ENCODE data around the gene ZNF366. TPM values are rescaled to one million over a fixed set of nuclear protein-coding genes. Genes with fewer than 3 reads are reported as not detected.

ZNF366 gene
- total RNA-seq, 1 experiment from 2014 or later = 0.17 TPM

DNA sequence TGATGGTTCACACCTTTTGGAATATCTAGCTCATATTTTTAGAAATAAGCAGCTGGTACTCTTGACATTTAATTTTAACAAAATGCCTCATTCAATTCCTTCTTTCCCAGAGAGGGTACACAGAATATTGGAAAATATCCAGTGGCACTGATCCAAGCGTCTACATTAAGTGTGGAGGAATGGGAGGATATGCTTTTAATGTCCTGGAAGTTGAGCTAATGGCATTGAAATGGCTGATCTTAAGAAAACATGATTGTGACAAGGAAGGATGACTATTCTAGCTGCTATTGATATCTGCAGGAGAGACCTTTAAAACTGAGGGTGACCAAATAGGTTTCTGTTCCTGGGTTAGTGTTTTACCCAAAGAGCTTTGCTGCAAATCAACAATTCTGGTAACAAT lies 30.0 kb downstream of the ZNF366 start:
- Histone ChIP-seq H3K4me3 (no peak overlapping the region), H3F3A (ENCODE audit: insufficient read depth, low read depth) (no peaks in the 10 kb centered on the region), H3K27me3 (ENCODE audit: insufficient read depth, low read depth) (no peaks in the 10 kb centered on the region), H3K4me1 (replicated peaks; ENCODE audit: insufficient read depth) (peaks cover 5% of the 10 kb centered on the region), H3K4me2 (no peak overlapping the region), H3K79me2 (ENCODE audit: low read depth) (no peaks in the 10 kb centered on the region), H3K9me3 (ENCODE audit: insufficient read depth, low read depth) (no peaks in the 10 kb centered on the region), H3K27ac (no peak overlapping the region), H3K36me3 (ENCODE audit: low read depth) (no peaks in the 10 kb centered on the region), H3K9me2 (ENCODE audit: insufficient read depth) (no peaks in the 10 kb centered on the region), H4K20me1 (ENCODE audit: insufficient read depth) (no peaks in the 10 kb centered on the region), H2AFZ (no peak overlapping the region)
- no peak for DNase-seq
- intact Hi-C loops (cut with micrococcal nuclease; ENCODE audit: unreplicated experiment) = no loop called here
- POLR2A ChIA-PET (ENCODE audit: unreplicated experiment) = no interaction called here
- no peak for TF ChIP-seq EZH2 (IDR thresholded peaks at IDR 0.05; ENCODE audit: low read depth)
- TF ChIP-seq, protein P1, sequence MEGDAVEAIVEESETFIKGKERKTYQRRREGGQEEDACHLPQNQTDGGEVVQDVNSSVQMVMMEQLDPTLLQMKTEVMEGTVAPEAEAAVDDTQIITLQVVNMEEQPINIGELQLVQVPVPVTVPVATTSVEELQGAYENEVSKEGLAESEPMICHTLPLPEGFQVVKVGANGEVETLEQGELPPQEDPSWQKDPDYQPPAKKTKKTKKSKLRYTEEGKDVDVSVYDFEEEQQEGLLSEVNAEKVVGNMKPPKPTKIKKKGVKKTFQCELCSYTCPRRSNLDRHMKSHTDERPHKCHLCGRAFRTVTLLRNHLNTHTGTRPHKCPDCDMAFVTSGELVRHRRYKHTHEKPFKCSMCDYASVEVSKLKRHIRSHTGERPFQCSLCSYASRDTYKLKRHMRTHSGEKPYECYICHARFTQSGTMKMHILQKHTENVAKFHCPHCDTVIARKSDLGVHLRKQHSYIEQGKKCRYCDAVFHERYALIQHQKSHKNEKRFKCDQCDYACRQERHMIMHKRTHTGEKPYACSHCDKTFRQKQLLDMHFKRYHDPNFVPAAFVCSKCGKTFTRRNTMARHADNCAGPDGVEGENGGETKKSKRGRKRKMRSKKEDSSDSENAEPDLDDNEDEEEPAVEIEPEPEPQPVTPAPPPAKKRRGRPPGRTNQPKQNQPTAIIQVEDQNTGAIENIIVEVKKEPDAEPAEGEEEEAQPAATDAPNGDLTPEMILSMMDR (conservative IDR thresholded peaks at IDR 0.05) = no peak
- CTCF ChIA-PET = no interaction called here
- BruUV-seq (replicated peaks) = no TSS peak

DNA sequence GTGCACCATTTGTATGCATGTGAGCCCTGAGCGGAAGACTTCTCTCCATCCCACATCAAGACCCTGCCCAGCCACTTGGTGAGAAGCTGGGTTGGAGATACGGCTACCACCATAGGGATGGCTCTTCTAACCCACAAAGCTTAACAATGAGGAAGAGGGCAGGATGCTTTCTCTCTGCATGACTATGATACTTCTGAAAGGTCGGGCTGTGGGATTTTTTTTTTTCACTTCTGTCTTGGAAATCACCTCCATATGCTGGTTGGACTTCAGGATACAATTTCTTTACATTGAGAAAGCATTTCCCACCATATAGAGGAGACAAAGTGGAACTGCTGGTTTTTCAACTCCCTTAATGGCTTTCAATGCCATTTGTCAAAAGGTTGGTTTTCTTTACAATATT lies 30.5 kb downstream of the ZNF366 start:
- no TSS peak for BruUV-seq (replicated peaks)
- Histone ChIP-seq H2AFZ (no peak overlapping the region), H3K9me2 (ENCODE audit: insufficient read depth) (no peaks in the 10 kb centered on the region), H3K4me1 (replicated peaks; ENCODE audit: insufficient read depth) (peaks cover 10% of the 10 kb centered on the region), H3K4me3 (no peak overlapping the region), H3K79me2 (ENCODE audit: low read depth) (no peaks in the 10 kb centered on the region), H3K9me3 (ENCODE audit: insufficient read depth, low read depth) (no peaks in the 10 kb centered on the region), H3K36me3 (ENCODE audit: low read depth) (no peaks in the 10 kb centered on the region), H3F3A (ENCODE audit: insufficient read depth, low read depth) (no peaks in the 10 kb centered on the region), H3K4me2 (no peak overlapping the region), H4K20me1 (ENCODE audit: insufficient read depth) (no peaks in the 10 kb centered on the region), H3K27ac (no peak overlapping the region), H3K27me3 (ENCODE audit: insufficient read depth, low read depth) (no peaks in the 10 kb centered on the region)
- TF ChIP-seq EZH2 (IDR thresholded peaks at IDR 0.05; ENCODE audit: low read depth) = no peak
- TF ChIP-seq, protein P1 (conservative IDR thresholded peaks at IDR 0.05) = no peak
- ChIA-PET CTCF (no interaction called here), POLR2A (ENCODE audit: unreplicated experiment) (no interaction called here)
- DNase-seq = no peak
- intact Hi-C loops (cut with micrococcal nuclease; ENCODE audit: unreplicated experiment) = no loop called here

DNA sequence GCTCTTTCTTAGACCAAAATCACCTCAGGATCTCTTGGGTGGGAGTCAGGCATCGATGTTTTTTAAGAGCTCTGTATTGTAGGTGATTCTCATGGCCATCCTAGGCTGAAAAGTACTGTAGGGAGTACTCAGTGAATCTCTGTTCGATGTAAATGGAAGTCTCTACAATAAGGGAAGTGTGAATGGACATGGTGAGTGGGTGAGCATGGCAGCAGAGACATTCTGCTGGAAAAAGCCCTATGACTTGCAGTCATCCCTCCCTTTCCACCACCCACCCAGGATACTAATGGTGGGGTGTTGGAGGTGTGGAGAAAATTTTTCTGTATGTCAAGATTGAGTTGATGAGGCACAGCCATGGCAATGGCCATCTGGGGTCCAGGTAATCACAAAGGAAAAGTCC lies 30.9 kb downstream of the ZNF366 start:
- H3K79me2 ChIP-seq (ENCODE audit: low read depth) = no peaks in the 10 kb centered on the region
- H3K27ac ChIP-seq = no peak overlapping the region
- no peaks in the 10 kb centered on the region for H4K20me1 ChIP-seq (ENCODE audit: insufficient read depth)
- H3K4me3 ChIP-seq = no peak overlapping the region
- no peaks in the 10 kb centered on the region for H3K9me3 ChIP-seq (ENCODE audit: insufficient read depth, low read depth)
- H3K36me3 ChIP-seq (ENCODE audit: low read depth) = no peaks in the 10 kb centered on the region
- DNase-seq = no peak
- no peak overlapping the region for H3K4me2 ChIP-seq
- H3K27me3 ChIP-seq (ENCODE audit: insufficient read depth, low read depth) = no peaks in the 10 kb centered on the region
- H3K9me2 ChIP-seq (ENCODE audit: insufficient read depth) = no peaks in the 10 kb centered on the region
- peaks cover 2% of the 10 kb centered on the region; the same call in 1 of the 2 replicates for H3F3A ChIP-seq (ENCODE audit: insufficient read depth, low read depth)
- intact Hi-C loops (cut with micrococcal nuclease; ENCODE audit: unreplicated experiment) = no loop called here
- H2AFZ ChIP-seq = no peak overlapping the region
- POLR2A ChIA-PET (ENCODE audit: unreplicated experiment) = no interaction called here
- CTCF ChIA-PET = no interaction called here
- TF ChIP-seq EZH2 (IDR thresholded peaks at IDR 0.05; ENCODE audit: low read depth) = no peak
- TF ChIP-seq, protein P1 (conservative IDR thresholded peaks at IDR 0.05) = no peak
- peaks cover 14% of the 10 kb centered on the region for H3K4me1 ChIP-seq (replicated peaks; ENCODE audit: insufficient read depth)
- no TSS peak for BruUV-seq (replicated peaks)
